HCT116 (cell line): ENCODE measurements around the gene FHL2.

Experiments
- EZH2 ChIP-seq: fragments of 200-600 bp; sonication (generic); IDR thresholded peaks from 2 replicates; pipeline ENCODE4 v1.6.1; 2017; ENCODE audit warnings: antibody characterized with exemption, mixed run types
- EZH2phosphoT487 ChIP-seq: fragments of 200-600 bp; IDR thresholded peaks from 2 replicates; pipeline ENCODE4 v1.6.1; 2018; ENCODE audit warnings: antibody characterized with exemption, borderline replicate concordance
- FOSL1 ChIP-seq: IDR thresholded peaks from 2 replicates; pipeline ENCODE4 v1.6.1; 2012; ENCODE audit warnings: low read depth
- POLR2A ChIP-seq: IDR thresholded peaks from 2 replicates; pipeline ENCODE4 v1.7.0; 2011; ENCODE audit warnings: borderline replicate concordance; ENCODE audit not compliant: insufficient read depth, insufficient read length; ENCODE audit errors: extremely low read depth
- POLR2AphosphoS5 ChIP-seq: IDR thresholded peaks from 2 replicates; pipeline ENCODE4 v1.6.1; 2011; ENCODE audit warnings: mild to moderate bottlenecking, low read depth, low read length, moderate library complexity
- RAD21 ChIP-seq: IDR thresholded peaks from 2 replicates; pipeline ENCODE4 v1.6.1; 2012; ENCODE audit warnings: low read depth, mild to moderate bottlenecking
- SIN3A ChIP-seq: IDR thresholded peaks from 2 replicates; pipeline ENCODE4 v1.6.1; 2012; ENCODE audit warnings: low read depth
- SP1 ChIP-seq: IDR thresholded peaks from 2 replicates; pipeline ENCODE4 v1.6.1; 2012; ENCODE audit warnings: low read depth
- TF ChIP-seq, protein P1 (sequence below), 3 experiments: fragments of 200-600 bp in 1 of 3; sonication (generic) in 1 of 3; IDR thresholded peaks in 2 of 3; conservative IDR thresholded peaks in 1 of 3; 2 replicates each; pipeline ENCODE4 v1.5.1; 2012 to 2017; ENCODE audit warnings: low read depth in 2 of 3, low read length in 2 of 3, antibody characterized with exemption in 1 of 3, borderline replicate concordance in 1 of 3, control low read depth in 1 of 3, mild to moderate bottlenecking in 1 of 3, mixed read lengths in 1 of 3, mixed run types in 1 of 3, moderate library complexity in 1 of 3; ENCODE audit not compliant: insufficient read depth in 1 of 3
- TF ChIP-seq, protein P2 (sequence below): IDR thresholded peaks from 2 replicates; pipeline ENCODE4 v1.6.1; 2012; ENCODE audit warnings: low read depth
- TF ChIP-seq, protein P3 (sequence below): IDR thresholded peaks from 2 replicates; pipeline ENCODE4 v1.6.1; 2011; ENCODE audit warnings: mild to moderate bottlenecking, low read length, moderate library complexity; ENCODE audit not compliant: insufficient replicate concordance; ENCODE audit errors: extremely low read depth
- TF ChIP-seq, protein P4 (sequence below): IDR thresholded peaks from 2 replicates; pipeline ENCODE4 v1.6.1; 2012

DNA sequence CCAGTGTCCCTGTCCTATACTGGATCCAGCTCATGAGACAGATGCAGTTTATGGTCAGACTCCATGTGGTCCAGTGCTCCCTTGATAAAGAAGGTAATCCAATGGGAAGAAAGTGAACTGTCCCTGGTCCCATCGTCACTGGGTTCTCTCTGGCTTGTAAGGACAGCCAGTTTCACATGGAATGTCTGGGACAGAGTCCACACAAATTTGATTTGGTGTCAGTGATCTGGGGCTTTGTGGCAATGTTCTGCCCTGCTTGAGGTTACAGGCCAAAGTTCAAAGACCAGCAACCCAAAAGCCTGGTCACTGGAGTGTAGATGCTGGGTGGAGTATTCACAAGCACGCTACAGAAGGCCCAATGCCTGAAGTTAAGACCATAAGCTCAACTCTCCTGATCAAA lies 22.2 kb upstream of the FHL2 start:
- TF ChIP-seq POLR2AphosphoS5 (no peak), EZH2 (no peak), EZH2phosphoT487 (no peak), RAD21 (no peak), POLR2A (no peak), SP1 (no peak), SIN3A (no peak), FOSL1 (no peak)
- TF ChIP-seq, protein P1, sequence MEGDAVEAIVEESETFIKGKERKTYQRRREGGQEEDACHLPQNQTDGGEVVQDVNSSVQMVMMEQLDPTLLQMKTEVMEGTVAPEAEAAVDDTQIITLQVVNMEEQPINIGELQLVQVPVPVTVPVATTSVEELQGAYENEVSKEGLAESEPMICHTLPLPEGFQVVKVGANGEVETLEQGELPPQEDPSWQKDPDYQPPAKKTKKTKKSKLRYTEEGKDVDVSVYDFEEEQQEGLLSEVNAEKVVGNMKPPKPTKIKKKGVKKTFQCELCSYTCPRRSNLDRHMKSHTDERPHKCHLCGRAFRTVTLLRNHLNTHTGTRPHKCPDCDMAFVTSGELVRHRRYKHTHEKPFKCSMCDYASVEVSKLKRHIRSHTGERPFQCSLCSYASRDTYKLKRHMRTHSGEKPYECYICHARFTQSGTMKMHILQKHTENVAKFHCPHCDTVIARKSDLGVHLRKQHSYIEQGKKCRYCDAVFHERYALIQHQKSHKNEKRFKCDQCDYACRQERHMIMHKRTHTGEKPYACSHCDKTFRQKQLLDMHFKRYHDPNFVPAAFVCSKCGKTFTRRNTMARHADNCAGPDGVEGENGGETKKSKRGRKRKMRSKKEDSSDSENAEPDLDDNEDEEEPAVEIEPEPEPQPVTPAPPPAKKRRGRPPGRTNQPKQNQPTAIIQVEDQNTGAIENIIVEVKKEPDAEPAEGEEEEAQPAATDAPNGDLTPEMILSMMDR (IDR thresholded peaks at IDR 0.05 in 2 of 3, conservative IDR thresholded peaks at IDR 0.05 in 1 of 3; ENCODE audit: borderline replicate concordance in 1 of 3, insufficient read depth in 1 of 3, low read depth in 2 of 3, low read length in 2 of 3): no peak
- TF ChIP-seq, protein P2, sequence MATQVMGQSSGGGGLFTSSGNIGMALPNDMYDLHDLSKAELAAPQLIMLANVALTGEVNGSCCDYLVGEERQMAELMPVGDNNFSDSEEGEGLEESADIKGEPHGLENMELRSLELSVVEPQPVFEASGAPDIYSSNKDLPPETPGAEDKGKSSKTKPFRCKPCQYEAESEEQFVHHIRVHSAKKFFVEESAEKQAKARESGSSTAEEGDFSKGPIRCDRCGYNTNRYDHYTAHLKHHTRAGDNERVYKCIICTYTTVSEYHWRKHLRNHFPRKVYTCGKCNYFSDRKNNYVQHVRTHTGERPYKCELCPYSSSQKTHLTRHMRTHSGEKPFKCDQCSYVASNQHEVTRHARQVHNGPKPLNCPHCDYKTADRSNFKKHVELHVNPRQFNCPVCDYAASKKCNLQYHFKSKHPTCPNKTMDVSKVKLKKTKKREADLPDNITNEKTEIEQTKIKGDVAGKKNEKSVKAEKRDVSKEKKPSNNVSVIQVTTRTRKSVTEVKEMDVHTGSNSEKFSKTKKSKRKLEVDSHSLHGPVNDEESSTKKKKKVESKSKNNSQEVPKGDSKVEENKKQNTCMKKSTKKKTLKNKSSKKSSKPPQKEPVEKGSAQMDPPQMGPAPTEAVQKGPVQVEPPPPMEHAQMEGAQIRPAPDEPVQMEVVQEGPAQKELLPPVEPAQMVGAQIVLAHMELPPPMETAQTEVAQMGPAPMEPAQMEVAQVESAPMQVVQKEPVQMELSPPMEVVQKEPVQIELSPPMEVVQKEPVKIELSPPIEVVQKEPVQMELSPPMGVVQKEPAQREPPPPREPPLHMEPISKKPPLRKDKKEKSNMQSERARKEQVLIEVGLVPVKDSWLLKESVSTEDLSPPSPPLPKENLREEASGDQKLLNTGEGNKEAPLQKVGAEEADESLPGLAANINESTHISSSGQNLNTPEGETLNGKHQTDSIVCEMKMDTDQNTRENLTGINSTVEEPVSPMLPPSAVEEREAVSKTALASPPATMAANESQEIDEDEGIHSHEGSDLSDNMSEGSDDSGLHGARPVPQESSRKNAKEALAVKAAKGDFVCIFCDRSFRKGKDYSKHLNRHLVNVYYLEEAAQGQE: no peak
- TF ChIP-seq, protein P3, sequence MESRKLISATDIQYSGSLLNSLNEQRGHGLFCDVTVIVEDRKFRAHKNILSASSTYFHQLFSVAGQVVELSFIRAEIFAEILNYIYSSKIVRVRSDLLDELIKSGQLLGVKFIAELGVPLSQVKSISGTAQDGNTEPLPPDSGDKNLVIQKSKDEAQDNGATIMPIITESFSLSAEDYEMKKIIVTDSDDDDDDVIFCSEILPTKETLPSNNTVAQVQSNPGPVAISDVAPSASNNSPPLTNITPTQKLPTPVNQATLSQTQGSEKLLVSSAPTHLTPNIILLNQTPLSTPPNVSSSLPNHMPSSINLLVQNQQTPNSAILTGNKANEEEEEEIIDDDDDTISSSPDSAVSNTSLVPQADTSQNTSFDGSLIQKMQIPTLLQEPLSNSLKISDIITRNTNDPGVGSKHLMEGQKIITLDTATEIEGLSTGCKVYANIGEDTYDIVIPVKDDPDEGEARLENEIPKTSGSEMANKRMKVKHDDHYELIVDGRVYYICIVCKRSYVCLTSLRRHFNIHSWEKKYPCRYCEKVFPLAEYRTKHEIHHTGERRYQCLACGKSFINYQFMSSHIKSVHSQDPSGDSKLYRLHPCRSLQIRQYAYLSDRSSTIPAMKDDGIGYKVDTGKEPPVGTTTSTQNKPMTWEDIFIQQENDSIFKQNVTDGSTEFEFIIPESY: no peak
- TF ChIP-seq, protein P4, sequence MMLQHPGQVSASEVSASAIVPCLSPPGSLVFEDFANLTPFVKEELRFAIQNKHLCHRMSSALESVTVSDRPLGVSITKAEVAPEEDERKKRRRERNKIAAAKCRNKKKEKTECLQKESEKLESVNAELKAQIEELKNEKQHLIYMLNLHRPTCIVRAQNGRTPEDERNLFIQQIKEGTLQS: no peak
